ENCODE data around the gene CYP4V2.

Gene CYP4V2

DNA sequence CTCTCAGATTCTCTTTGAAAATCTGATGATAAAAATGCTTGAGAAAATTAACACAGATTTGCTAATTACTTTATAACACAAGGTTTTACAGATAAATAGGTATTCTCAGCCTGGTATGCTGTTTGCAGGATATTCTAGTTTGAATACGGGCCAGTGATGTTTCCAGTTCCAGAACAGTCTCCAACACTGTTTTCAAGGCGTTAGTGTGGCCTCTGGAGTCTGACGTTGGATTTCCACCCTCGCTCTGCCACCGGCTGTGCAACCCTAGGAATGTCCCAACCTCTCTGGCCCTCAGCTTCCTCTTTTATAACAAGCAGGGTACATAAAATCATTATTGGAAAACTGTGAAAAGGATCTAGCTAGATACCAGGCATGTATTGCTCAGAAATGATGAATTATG is 23.8 kb upstream of the CYP4V2 start:
- Mint-ChIP-seq H3K36me3 (ENCODE audit: low read depth) (no peaks in the 10 kb centered on the region), H3K9me3 (no peaks in the 10 kb centered on the region), H3K4me1 (ENCODE audit: low read depth) (no peaks in the 10 kb centered on the region), H3K27ac (no peak overlapping the region), H3K4me3 (no peak overlapping the region), H3K27me3 (peaks cover 11% of the 10 kb centered on the region)
- no peak for DNase-seq

DNA sequence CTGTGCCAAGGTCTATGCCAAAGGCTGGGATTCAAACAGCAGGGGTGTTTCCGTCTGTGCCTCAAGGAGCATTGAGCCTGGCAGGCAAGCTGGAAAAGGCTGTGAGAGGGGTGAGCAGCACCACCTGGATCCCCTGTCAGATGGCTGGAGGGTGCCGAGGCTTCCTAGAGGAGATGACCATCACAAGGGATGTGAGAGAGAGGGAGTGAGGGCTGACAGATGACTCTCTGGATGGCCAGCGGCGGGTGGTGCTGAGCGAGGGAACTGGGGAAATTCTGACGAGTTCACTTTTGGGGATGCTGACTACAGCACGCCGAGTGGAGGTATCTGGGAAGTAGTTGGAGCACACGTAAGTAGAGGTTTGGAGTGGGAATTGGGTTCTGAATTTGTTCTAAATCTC is 22.6 kb upstream of the CYP4V2 start:
- no peaks in the 10 kb centered on the region for H3K9me3 Mint-ChIP-seq
- DNase-seq, result no peak
- H3K27ac Mint-ChIP-seq, result no peak overlapping the region
- H3K36me3 Mint-ChIP-seq (ENCODE audit: low read depth), result no peaks in the 10 kb centered on the region
- peaks cover 11% of the 10 kb centered on the region for H3K27me3 Mint-ChIP-seq
- H3K4me1 Mint-ChIP-seq (ENCODE audit: low read depth), result no peaks in the 10 kb centered on the region
- no peak overlapping the region for H3K4me3 Mint-ChIP-seq

DNA sequence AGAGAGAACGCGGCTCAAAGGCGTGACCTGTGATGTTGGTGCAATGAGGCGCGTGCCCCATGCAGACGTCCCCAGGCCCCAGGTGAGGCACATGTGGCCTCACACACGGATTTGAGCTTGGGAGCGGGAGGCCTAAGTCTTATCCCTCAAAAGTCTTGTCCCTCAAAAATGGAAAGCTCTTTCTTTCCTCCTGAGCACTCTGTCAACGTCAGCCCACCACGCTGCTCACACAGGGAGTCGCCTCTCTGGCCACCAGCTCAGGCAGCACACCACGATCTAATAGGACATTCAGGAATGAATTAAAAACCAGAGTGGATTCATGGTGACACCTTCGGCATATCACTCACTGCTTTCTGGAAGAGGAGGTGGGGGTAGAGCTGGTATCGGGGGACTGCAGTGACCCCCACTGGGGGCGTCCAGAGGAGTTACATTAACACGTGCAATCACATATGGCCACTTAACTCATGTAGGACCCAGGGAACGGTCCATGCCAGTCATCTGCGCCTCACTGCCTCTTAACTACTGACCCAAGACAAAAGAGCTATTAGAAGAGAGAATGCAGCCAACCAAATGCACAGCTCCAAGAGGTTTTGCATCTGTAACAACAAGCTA is 21.9 kb upstream of the CYP4V2 start:
- Mint-ChIP-seq H3K27me3 (peaks cover 10% of the 10 kb centered on the region), H3K4me3 (no peak overlapping the region), H3K27ac (no peak overlapping the region), H3K9me3 (no peaks in the 10 kb centered on the region), H3K36me3 (ENCODE audit: low read depth) (no peaks in the 10 kb centered on the region), H3K4me1 (ENCODE audit: low read depth) (no peaks in the 10 kb centered on the region)
- no peak for DNase-seq

DNA sequence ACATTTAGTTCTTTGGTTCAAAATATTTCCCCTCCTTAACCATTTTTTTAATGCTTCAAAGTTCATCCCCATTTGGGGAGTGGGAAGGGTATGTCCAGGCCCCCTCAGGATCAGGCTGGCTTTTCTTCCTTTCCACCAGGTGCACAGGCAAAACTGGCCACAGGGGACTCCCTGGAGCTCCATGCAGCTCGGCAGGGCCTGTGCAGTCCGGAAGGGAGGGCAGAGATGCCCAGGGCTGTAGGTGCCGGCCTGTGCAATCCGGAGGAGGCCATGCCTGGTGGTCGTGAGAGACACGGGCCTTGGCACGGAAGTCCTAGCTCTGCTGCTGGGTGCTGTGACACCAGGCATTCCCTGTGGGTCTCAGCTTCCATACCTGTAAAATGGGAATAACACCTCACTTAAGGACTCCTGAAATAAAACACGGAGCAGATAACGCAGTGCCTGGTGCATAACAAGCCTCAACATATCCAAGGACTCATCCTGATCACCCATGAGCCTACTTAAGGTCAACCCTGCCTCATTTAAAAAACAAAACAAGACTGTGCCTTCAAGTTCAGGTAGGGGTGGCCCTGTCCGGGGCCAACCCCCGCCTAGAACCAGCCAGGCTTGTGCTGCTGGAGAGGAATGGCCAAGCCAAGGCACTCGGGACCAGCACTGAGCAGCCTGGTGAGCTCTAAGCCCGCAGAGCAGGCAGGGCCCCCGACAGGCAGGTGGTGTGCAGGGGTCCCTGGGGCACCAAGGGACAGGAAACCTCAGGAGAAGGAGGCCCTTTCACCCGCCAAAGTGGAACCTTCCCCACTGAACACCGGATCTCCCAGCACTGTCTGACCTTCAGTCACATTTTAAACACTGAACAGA is 21.2 kb upstream of the CYP4V2 start:
- Mint-ChIP-seq H3K4me1 (ENCODE audit: low read depth) (no peaks in the 10 kb centered on the region), H3K36me3 (ENCODE audit: low read depth) (no peaks in the 10 kb centered on the region), H3K9me3 (no peaks in the 10 kb centered on the region), H3K27me3 (peaks cover 3% of the 10 kb centered on the region), H3K4me3 (no peak overlapping the region), H3K27ac (no peak overlapping the region)
- no peak for DNase-seq

GRCh38 chr4:186170966-186171365 is 20.4 kb upstream of the CYP4V2 start:
- Mint-ChIP-seq H3K4me1 (ENCODE audit: low read depth) (no peaks in the 10 kb centered on the region), H3K27ac (no peak overlapping the region), H3K27me3 (peaks cover 3% of the 10 kb centered on the region), H3K4me3 (no peak overlapping the region), H3K36me3 (ENCODE audit: low read depth) (no peaks in the 10 kb centered on the region), H3K9me3 (no peaks in the 10 kb centered on the region)
- no peak for DNase-seq

- peaks cover 14% of the 10 kb centered on the region for H3K27me3 Mint-ChIP-seq
- H3K9me3 Mint-ChIP-seq, result no peaks in the 10 kb centered on the region
- no peaks in the 10 kb centered on the region for H3K36me3 Mint-ChIP-seq (ENCODE audit: low read depth)
- no peak overlapping the region for H3K4me3 Mint-ChIP-seq
- no peak for DNase-seq
- H3K4me1 Mint-ChIP-seq (ENCODE audit: low read depth), result no peaks in the 10 kb centered on the region
- H3K27ac Mint-ChIP-seq, result no peak overlapping the region
Measured at GRCh38 chr4:186172546-186172945, 18.8 kb upstream of the CYP4V2 start.

GRCh38 chr4:186188107-186188506 is 3.3 kb upstream of the CYP4V2 start:
- Mint-ChIP-seq H3K9me3 (no peaks in the 10 kb centered on the region), H3K27ac (no peak overlapping the region), H3K27me3 (peaks cover 26% of the 10 kb centered on the region), H3K4me1 (ENCODE audit: low read depth) (peaks cover 31% of the 10 kb centered on the region), H3K4me3 (no peak overlapping the region), H3K36me3 (ENCODE audit: low read depth) (peaks cover 5% of the 10 kb centered on the region)
- DNase-seq, result no peak

DNA sequence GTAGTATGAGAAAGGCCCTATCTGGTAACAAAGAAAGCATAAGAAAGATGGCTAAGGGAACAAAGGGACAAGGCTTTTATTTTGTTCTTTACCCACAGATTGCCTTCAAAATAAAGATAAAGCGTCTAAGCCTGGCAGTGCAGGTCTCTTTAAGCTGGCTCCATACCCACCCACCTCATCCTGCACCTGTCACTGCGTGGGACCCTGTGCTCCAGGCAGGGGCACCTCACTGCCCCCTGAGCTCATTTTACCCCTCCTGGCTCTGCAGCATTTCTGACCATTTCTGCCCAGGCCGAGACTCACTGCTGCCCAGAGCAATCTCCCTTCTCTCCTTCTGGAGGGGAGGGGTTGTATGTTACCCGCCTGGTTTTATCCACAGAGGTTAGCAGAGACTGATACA is 1.7 kb upstream of the CYP4V2 start:
- Mint-ChIP-seq H3K36me3 (ENCODE audit: low read depth) (peaks cover 12% of the 10 kb centered on the region), H3K4me3 (peak overlapping the region; percentile 89), H3K9me3 (no peaks in the 10 kb centered on the region), H3K27me3 (peaks cover 13% of the 10 kb centered on the region), H3K4me1 (ENCODE audit: low read depth) (peaks cover 36% of the 10 kb centered on the region), H3K27ac (peak overlapping the region; percentile 97)
- DNase-seq, result no peak

DNA sequence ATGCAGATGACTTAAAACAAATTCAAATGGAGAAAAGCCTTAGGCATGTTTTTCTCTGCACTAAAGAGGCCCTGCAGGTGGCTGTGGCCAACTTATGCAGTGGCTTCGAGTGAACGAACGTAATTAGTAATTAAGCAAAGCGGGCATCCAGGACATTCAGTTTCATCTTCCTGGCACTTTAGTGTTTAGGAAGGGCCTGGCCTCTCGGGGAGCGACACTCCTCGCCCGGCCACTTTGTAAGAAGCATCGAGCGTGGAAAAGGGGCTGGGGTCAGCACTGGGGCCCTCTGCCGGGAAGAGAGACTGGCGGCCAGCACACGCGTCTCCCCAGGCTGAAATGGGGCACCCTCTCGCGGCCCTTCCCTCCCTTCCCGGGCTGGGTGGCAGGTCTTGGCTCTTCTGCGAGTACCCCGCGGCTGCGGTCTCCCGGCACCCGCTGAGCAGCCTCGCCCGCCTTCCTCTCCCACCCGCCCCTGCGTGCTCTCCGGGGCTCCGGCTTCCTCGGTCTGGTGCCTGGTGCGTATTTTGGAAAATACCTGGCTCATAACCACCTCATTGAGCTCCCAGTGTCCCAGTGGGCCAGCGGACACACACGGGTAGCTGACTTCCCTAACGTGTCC is 677 bp upstream of the CYP4V2 start:
- H3K4me1 Mint-ChIP-seq (ENCODE audit: low read depth), result peaks cover 39% of the 10 kb centered on the region
- H3K9me3 Mint-ChIP-seq, result no peaks in the 10 kb centered on the region
- peak overlapping the region; percentile 97 for H3K27ac Mint-ChIP-seq
- H3K36me3 Mint-ChIP-seq (ENCODE audit: low read depth), result peaks cover 21% of the 10 kb centered on the region
- DNase-seq, result peak; percentile 75
- peaks cover 3% of the 10 kb centered on the region for H3K27me3 Mint-ChIP-seq
- peak overlapping the region; percentile 89 for H3K4me3 Mint-ChIP-seq

GRCh38 chr4:186192066-186192612 is 772 bp downstream of the CYP4V2 start:
- H3K36me3 Mint-ChIP-seq (ENCODE audit: low read depth), result peaks cover 33% of the 10 kb centered on the region
- DNase-seq, result no peak
- peak overlapping the region; percentile 92 for H3K27ac Mint-ChIP-seq

DNA sequence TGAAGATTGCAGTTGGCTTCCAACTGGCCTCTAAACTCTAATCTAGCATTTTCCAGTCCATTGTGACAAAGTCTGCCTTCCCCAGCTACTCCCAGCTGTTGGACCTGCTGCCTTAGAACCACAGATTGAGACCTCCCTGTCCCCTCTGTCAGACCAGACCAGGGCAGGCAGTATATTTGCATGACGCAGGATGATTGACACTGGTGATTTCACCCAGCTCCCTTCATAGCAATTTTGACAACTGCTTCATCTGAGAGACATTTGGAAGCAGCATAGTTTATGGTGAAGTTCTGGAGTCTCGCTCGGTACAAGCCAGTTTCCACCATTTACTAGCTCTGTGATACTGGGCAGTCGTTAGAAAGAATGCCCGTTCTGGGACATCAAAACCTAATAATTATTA is 2.5 kb downstream of the CYP4V2 start:
- Mint-ChIP-seq H3K4me3 (peak overlapping the region; percentile 93), H3K4me1 (ENCODE audit: low read depth) (peaks cover 44% of the 10 kb centered on the region), H3K27me3 (no peaks in the 10 kb centered on the region), H3K27ac (peak overlapping the region; percentile 50), H3K9me3 (no peaks in the 10 kb centered on the region), H3K36me3 (ENCODE audit: low read depth) (peaks cover 42% of the 10 kb centered on the region)
- DNase-seq, result no peak

More at GRCh38 chr4:186192066-186192612, 772 bp downstream of the CYP4V2 start:
- Mint-ChIP-seq H3K4me3 (peak overlapping the region; percentile 93), H3K9me3 (no peaks in the 10 kb centered on the region), H3K27me3 (no peaks in the 10 kb centered on the region), H3K4me1 (ENCODE audit: low read depth) (peaks cover 45% of the 10 kb centered on the region)

DNA sequence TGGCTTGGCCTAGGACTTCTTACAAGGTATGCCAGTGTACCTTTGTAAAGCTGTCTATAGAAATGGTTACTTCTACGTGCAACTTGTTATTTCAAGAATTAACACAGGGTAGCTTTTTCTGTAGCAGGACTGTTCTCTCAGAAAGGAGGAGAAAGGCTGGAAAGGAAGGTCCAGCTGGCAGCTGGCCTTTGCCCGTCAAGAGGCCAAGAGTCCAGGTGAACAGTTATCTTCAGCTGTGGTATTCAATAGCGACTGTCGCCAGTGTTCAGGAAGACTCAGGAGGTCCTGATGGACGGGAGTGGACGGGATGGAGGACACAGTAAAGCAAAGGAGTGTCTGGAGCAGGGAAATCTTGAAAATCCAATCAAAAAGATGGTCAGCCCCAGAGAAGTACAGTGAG is 4.7 kb downstream of the CYP4V2 start:
- Mint-ChIP-seq H3K4me1 (ENCODE audit: low read depth) (peaks cover 27% of the 10 kb centered on the region), H3K9me3 (no peaks in the 10 kb centered on the region), H3K36me3 (ENCODE audit: low read depth) (peaks cover 41% of the 10 kb centered on the region), H3K27me3 (no peaks in the 10 kb centered on the region), H3K4me3 (no peak overlapping the region), H3K27ac (no peak overlapping the region)
- no peak for DNase-seq

- Mint-ChIP-seq H3K27me3 (no peaks in the 10 kb centered on the region), H3K4me1 (ENCODE audit: low read depth) (peaks cover 15% of the 10 kb centered on the region), H3K27ac (no peak overlapping the region), H3K9me3 (no peaks in the 10 kb centered on the region), H3K36me3 (ENCODE audit: low read depth) (peaks cover 27% of the 10 kb centered on the region), H3K4me3 (no peak overlapping the region)
- DNase-seq, result no peak
Measured at GRCh38 chr4:186200516-186200915, 9.1 kb downstream of the CYP4V2 start.

DNA sequence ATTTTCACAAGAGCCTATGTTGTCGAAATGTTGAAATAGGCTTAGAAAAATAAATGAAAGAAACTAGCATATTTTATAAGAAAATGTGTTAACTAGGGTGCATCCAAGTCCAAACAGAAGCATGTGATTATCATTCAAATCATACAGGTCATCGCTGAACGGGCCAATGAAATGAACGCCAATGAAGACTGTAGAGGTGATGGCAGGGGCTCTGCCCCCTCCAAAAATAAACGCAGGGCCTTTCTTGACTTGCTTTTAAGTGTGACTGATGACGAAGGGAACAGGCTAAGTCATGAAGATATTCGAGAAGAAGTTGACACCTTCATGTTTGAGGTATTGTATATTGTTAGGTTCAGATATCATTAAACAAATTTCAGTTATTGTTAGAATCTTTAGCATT is 9.6 kb downstream of the CYP4V2 start:
- no peaks in the 10 kb centered on the region for H3K9me3 Mint-ChIP-seq

More for the DNA sequence above, 9.6 kb downstream of the CYP4V2 start:
- Mint-ChIP-seq H3K36me3 (ENCODE audit: low read depth) (peaks cover 22% of the 10 kb centered on the region), H3K4me3 (no peak overlapping the region), H3K27me3 (no peaks in the 10 kb centered on the region), H3K27ac (no peak overlapping the region), H3K4me1 (ENCODE audit: low read depth) (peaks cover 14% of the 10 kb centered on the region)
- DNase-seq, result no peak
